Stimulated activated CD8-positive, alpha-beta memory T cell treated with anti-CD3 and anti-CD28 coated beads, Interleukin-12 subunit alpha, Interleukin-12 subunit beta, amount 100 ng/mL, for 4 hours (primary cell): ENCODE results near the gene RAB34.
"Not testable (repeated sequence)": the region's sequence is repeated elsewhere in the genome, so short reads cannot be mapped to it uniquely, and the experiment has no call there.

Experiments
- DNase-seq: peaks from one replicate; pipeline ENCODE4 v3.0.0-alpha.2; 2020; ENCODE audit warnings: low read depth

The RAB34 gene

GRCh38 chr17:28728364-28729200 lies 10.9 kb upstream of the RAB34 start, which contains the start of gene NEK8:
Gene NEK8, plus strand, starts transcription at chr17:28728788. Its CDS starts 26 bp downstream, at chr17:28728814.
- DNase-seq, result peak; percentile 93

DNA sequence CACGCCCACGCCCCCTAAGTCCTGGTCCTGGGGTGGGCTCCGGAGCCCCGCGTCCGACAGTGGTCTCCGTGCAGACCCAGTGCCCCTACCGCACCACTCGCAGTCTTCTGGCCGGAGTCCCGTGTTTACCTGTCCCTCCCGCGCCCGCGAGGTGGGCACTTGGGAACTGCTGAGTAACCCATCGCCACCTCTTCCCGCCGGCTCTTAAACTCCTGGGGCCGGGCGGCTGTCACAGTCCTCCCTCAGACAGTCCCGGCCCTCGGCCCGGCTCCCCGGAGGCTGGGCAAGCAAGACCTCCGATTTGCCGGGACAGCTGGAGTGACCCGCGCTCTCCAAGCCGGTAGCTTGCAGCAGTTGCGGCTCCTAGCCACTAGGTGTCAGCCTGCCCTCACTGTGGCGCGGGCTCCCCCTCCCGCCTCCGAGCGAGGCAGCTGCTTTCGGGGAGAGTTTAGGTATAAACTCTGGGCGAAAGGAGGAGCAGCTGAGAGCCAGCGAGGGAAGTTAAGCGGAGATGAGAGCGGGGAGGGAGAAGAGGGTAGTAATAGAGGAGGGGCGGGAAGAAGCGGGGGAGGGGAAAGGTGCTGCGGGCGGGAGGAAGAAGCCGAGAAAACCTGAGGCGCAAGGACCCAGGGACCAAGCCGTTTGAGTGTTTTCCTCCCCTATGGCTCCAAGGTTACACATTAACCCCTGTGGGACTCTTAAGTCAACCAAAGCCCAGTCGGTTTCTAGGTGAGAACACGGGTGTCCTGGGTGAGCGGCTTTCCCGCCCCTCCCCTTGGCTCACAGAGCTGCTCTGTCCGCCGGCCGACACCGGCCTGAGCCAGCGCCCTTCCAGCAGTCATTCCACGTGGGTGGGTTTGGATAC lies 9.2 kb upstream of the RAB34 start:
- DNase-seq, result peak; percentile 81

- peak; percentile 55 for DNase-seq
Measured at GRCh38 chr17:28726226-28726626, 8.6 kb upstream of the RAB34 start, which contains the start of gene TLCD1. Gene TLCD1, minus strand, starts transcription at chr17:28726233. Its CDS starts 136 bp downstream, at chr17:28726097.

- DNase-seq, result no peak
Measured at GRCh38 chr17:28725660-28726225, 8.1 kb upstream of the RAB34 start.

GRCh38 chr17:28725166-28725659 lies 7.5 kb upstream of the RAB34 start:
- DNase-seq, result no peak

DNA sequence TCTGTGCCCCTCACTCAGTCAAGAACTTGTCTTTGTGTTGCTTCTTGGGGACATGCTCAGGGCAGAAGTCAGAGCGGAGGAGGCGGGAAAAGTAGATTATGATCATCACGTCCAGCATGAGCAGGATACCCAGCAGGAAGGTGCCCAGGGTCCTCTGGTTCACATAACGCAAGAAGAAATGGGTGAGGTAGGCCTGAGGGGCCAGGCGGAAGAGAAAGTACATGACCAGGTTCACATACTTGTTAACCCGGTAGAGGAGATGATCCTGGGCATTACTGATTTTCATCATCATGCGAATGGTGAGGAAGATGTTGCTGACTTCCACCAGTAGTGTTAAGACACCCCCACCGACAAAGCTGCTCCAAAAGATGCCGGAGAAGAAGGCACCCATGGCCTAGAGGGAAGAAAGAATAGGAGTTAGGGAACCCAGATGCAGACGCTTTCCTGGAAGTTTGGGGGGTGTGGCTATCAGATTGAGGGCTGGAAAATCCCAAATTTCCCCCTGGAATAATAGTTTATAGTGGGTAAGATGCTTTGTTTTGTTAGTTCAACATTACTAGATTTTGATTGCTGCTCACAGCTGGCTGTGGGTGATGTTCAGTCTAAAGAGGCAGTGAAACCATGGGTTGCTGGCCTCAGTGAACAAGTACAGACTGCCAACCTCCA lies 7.0 kb upstream of the RAB34 start:
- DNase-seq, result no peak

- DNase-seq, result not testable (repeated sequence)
Measured at GRCh38 chr17:28723836-28724499, 6.3 kb upstream of the RAB34 start.

DNA sequence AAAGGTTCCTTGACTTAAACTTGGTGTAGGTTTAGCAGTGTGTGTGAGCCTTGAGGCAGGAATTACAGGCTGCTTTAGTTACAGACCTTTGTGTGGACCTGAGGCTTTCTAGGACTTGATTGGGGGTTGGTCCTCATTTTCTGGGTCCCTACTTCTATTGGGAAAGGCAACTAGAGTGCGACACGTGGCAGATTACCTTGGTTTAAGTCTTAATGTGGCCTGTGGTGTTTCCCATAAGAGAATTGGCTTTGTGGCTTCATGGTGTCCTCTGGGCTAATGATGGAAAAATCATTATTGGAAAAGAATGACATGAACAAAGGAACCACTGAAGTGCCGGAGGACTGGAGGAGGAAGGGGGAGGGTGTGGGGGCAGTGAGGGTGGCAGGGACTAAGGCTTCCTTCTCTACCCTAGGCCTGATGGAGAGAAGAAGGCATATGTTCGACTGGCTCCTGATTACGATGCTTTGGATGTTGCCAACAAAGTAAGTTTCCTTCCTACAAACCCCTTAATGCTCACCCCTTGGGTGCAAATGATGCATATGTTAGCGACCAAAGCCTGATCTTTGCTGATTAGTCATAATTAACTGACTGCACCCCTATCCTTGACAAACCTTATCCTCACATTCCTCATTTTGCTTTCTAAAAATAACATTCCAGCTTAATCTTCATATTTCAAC lies 5.6 kb upstream of the RAB34 start:
- DNase-seq, result no peak

DNA sequence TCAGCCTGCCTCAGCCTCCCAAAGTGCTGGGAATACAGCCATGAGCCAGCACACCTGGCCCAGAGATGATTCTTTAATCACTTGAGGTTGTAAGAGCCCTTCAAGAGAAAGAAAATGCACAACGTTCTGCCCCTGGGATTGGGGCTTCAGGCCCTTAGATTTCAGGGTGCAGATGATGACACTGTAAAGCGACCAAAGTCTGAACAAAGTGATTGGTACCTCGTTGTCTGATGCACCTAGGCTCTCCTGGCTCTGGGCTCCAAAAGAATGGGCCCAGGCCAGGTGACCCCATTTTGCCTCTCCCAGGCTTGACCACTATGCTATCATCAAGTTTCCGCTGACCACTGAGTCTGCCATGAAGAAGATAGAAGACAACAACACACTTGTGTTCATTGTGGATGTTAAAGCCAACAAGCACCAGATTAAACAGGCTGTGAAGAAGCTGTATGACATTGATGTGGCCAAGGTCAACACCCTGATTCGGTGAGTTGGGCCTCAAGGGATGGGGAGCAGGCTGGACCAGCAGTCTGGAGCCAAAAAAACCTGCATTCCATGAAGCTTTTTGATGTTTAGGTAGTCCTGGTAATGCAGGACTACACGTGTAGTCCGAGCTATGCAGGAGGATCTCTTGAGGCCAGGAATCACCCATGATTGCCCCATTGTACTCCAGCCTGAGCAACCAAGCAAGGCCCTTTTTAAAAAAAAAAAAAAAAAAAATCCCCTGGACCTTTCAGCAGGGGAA lies 4.9 kb upstream of the RAB34 start:
- DNase-seq, result no peak

DNA sequence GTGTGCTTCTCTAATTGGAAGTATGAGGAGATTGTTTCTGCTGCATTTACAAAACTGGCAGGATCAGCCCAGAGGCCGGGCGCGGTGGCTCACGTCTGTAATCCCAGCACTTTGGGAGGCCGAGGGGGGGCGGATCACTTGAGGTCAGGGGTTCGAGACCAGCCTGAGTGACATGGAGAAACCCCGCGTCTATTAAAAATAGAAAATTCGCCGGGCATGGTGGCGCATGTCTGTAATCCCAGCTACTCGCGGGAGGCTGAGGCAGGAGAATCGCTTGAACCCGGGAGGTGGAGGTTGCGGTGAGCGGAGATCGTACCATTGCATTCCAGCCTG lies 3.3 kb upstream of the RAB34 start:
- not testable (repeated sequence) for DNase-seq

GRCh38 chr17:28720247-28720996 lies 2.8 kb upstream of the RAB34 start:
- no peak for DNase-seq

DNA sequence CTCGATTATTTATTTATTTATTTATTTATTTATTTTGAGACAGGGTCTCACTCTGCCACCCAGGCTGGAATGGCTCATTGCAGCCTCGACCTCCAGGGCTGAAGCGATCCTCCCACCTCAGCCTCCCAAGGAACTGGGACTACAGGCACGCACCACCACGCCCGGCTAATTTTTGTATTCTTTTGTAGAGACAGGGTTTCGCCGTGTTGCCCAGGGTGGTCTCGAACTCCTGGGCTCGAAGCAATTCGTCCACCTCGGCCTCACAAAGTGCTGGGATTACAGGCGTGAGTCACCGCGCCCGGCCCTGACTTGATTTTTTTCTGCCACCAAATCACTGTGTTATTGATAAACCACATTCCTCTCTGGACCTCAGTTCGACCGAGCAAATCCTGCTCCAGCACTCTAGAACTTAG lies 1.4 kb upstream of the RAB34 start:
- DNase-seq, result no peak

GRCh38 chr17:28718333-28719020 lies 809 bp upstream of the RAB34 start:
- DNase-seq, result no peak

DNA sequence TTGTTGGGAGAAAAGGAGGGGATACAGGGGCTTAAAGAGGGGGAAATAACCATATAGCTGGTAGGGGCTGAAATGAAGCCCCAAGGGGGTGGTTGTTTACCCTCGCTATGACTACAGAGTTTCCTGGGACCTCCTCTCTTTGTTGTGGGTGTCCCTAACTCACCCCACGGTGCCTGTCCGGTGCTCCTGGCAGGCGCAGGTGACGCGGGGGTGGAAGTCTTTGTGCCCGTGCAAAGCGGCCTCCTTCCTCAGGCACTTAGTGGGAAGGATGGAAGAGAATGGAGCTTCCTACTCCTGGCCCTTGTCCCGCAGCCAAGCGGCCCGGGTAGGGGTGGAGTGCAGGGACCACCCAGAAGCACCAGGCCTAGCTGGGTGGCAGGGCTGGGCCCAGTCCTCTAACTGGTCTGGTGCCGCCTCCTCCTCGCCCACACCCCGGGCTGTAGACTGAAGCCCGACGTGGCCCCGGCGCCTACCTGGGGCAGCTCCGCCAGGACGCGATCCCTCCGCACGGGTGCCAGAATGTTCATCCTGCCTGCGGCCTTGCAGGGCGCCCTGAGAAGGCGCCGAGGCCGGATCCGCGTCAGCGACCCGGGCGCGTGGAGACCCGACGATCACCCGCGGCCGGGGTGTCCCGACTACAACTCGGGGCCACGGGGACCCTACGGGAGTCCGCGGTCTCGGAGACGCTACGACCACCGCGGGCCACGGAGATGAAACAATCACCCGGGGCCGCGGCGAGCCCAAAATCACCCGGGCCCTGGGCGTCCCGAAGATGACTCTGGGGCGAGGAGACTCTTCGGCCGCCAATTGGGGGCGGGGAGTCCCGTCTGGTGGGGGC lies 709 bp downstream of the RAB34 start:
- no peak for DNase-seq

DNA sequence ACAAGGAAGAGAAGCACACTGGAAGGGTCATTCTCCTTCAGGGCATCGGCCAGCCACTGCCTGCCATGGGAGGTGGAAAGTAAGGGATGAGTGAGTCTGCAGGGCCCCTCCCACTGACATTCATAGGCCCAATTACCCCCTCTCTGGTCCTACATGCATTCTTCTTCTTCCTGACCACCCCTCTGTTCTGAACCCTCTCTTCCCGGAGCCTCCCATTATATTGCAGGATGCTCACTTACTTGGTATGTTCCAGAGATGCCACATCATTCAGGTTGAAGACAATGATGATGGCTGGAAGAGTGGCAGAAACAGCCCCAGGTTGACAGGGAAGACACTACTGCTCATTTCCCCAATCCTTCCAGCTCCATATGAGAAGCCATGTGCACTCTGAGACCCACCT lies 2.5 kb downstream of the RAB34 start:
- no peak for DNase-seq

DNA sequence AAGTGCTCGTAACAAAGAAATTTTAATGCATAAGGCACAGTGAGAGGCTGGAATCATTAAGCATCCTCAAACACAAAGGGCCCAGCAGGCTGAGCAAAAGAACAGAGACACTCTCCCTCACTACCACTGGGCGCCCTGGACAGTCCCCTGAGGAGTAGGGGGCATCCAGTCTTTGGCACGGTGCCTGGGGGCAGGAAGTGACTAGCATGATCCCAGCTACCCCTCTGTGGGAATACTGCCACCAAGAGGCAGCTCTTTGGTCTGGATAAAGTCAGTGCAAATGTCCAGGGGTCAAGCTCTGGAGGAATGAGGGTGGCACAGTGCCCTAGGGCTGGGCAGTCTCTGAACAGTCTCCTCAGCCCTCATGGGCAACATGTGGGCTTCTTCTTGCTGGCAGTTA lies 3.4 kb downstream of the RAB34 start:
- no peak for DNase-seq

DNA sequence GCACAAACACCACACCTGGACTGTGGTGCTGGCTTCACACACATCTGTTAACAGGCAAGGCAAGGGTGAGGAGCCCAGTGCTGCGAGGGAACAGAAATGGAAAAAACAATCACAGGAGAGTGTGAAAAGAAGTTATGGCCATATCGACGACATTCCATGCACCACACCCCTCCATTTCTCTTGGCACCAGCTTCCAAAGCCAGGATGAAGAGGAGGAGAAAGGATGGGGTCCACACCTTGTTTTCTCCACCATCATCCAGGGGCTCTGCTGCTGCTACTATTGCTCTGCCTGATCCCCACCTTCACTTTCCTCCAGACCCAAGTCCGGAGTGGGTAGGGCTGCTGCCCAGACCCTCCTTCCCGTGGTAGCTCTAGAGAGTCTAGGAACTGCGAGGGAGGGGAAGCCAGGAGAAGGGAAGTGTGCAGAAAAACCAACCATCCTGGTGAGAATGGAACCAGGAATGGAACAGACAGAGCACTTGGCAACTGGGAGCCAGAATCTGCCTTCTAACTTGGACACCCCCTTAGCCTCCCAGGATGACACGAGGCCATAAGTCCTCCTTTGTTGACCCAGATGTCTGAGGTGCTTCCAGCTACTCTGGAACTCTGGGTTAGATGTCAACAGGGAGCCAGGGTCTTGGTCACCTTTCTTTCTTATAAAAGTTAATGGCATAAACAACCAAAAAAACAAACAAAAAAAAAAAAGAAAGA lies 4.8 kb downstream of the RAB34 start:
- DNase-seq, result no peak
